Fibroblast of peridontal ligament (primary cell): ENCODE results near the gene CNGB1.
"Not testable (repeated sequence)": the region's sequence is repeated elsewhere in the genome, so short reads cannot be mapped to it uniquely, and the experiment has no call there.

Experiments
- DNase-seq: peaks from one replicate; pipeline ENCODE4 v3.0.0-alpha.2; 2010; ENCODE audit errors: extremely low read depth

Gene CNGB1

GRCh38 chr16:57906382-57907316 lies 64.3 kb downstream of the CNGB1 start:
- peak; percentile 27 for DNase-seq

GRCh38 chr16:57904101-57904500 lies 66.8 kb downstream of the CNGB1 start:
- no peak for DNase-seq

- no peak for DNase-seq
These were observed 67.3 kb downstream of the CNGB1 start for GRCh38 chr16:57903656-57904055.

GRCh38 chr16:57901480-57902069 lies 69.4 kb downstream of the CNGB1 start:
- DNase-seq = no peak

GRCh38 chr16:57900796-57901479 lies 70.0 kb downstream of the CNGB1 start:
- DNase-seq = no peak

- peak; percentile 78 for DNase-seq
These were observed 70.9 kb downstream of the CNGB1 start for GRCh38 chr16:57899771-57900661.

- no peak for DNase-seq
These were observed 72.0 kb downstream of the CNGB1 start for GRCh38 chr16:57898961-57899360.

GRCh38 chr16:57897996-57898395 lies 72.9 kb downstream of the CNGB1 start:
- no peak for DNase-seq

GRCh38 chr16:57897053-57897784 lies 73.7 kb downstream of the CNGB1 start:
- no peak for DNase-seq

- DNase-seq = not testable (repeated sequence)
These were observed 75.8 kb downstream of the CNGB1 start for GRCh38 chr16:57895081-57895547.

- DNase-seq = no peak
These were observed 76.4 kb downstream of the CNGB1 start for GRCh38 chr16:57894390-57895080.

GRCh38 chr16:57893559-57894389 lies 77.2 kb downstream of the CNGB1 start:
- peak; percentile 84 for DNase-seq

GRCh38 chr16:57893217-57893558 lies 77.7 kb downstream of the CNGB1 start:
- DNase-seq = no peak

- peak; percentile 5 for DNase-seq
These were observed 78.4 kb downstream of the CNGB1 start for GRCh38 chr16:57892447-57893096.

GRCh38 chr16:57892041-57892440 lies 78.9 kb downstream of the CNGB1 start:
- DNase-seq = peak; percentile 96

GRCh38 chr16:57890752-57891111 lies 80.2 kb downstream of the CNGB1 start:
- DNase-seq = no peak

GRCh38 chr16:57889960-57890751 lies 80.8 kb downstream of the CNGB1 start:
- DNase-seq = peak; percentile 68

GRCh38 chr16:57889522-57889921 lies 81.4 kb downstream of the CNGB1 start:
- DNase-seq = no peak
